Stimulated activated CD8-positive, alpha-beta memory T cell treated with anti-CD3 and anti-CD28 coated beads, Interleukin-4, amount 100 ng/mL, for 24 hours (primary cell): ENCODE measurements around the gene CCNY.

ENCODE experiments used
- DNase-seq: peaks from one replicate; pipeline ENCODE4 v3.0.0-alpha.2; 2020; ENCODE audit warnings: low read depth

CCNY gene

DNA sequence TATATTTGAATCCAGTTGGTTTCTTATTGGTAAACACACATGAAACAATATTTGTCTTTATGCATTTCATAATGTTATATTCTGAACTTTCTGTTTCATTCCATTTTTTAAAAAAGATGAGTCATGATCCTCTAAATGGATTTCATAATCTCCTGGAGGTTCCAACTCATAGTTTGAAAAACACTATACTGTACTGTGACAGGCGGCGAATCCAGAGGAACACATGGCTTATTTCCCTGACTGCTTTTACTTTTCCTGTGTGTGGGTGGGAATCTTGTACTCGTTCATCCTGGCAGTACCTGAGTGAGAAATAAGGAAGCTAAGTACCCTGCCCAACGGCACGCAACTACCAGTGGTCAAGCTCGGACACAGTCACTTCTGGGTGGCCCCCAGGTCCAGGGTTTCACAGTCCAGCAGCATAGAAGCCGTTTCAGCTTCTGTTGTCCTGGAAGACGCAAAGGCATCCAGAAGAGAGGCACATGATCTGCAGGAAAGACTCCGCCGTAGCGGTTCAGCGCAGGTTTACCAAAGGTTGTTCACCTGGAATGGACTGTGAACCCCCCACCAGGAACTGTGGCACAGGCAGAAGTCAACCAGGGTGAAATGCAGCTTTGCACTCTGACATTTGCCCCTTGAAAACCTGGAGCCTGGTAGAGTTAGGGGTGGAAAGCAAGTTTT, 117.7 kb downstream of the CCNY start:
- DNase-seq: no peak

DNA sequence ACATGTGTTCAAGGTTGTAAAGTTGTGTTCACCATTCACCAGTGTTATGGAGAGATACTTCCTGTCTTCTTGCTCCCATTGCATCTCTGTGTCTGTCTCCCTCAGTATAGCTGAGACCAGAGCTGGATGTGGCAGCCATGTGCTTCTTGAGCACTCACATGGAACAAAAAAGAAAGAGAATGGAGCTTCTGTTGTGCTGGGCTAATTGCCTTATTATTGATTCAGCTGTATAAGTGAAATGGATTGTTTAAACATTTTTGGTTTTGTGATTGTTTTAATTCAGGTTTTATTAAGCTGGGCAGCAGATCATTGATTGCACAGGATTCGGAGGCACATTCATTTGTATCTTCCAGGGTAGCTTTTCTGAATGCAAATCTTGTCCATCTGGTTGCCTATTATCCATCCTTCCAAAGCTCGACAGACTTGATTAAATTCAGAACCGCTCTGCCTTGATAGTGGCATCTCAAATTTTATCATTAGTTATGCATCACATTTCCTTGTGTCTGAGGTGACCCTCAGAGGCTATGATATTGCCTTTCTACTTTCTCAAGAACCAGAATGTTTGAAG, 119.9 kb downstream of the CCNY start:
- DNase-seq: no peak

DNA sequence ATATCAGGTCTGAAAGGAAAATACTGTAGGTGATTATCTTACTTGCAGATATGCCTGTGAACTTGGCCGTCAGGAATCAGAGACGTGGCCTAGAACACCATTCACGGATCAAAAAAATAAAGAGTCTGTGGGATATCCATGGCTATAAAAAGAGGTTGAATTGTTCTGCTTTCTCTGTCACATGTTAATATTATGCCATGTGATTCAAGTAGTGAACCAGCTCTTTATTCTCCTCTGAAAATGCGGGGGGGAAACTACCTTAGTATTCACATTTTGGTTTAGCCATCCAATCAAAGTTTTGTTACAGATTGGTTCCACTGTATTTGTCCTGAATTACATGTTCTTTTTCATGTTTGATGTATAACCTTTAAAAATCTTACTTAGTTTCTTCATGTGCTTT, 120.5 kb downstream of the CCNY start:
- DNase-seq: no peak

DNA sequence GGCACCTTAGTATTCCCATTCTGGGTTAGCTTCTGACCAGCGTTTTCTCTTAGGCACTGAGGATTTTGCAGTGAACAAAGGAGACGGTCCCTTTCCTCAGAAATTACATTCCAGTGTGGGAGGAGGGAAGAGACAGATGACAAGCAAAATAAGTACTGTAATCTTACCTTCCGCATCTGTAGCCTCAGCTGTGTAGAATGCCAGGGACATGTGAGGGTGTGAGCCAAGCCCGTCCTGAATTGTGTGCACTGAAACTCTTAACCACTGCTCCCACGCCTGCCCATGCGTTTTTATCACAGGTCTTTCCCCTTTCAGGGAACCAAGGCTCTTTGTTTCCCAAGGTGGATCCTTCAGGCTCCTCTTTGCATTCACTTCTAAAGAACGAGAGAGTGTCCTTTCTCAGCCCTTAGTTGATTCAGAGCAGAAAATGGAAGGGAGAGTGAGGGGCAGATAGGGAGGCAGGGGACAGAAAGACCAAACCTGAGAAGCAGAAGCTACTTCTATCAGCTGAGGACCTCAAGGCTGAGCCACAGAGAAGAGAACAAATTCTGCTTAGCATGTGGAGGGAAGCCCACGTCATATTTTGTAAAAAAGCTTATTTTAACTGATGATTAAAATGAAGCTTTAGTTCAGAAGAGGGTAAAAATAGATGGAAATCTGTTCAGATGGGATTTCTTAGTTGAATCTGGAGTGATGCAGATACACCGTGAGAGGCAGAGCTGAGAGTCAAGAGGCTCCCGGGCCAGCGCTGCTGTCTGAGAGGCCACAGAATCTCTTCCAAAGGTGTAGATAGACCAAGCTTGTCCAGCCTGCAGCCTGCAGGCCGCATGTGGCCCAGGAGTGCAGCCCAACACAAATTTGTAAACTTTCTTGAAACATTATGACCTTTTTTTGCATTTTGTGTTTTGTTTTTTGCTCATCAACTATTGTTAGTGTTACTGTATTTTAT, 122.5 kb downstream of the CCNY start:
- DNase-seq: no peak

DNA sequence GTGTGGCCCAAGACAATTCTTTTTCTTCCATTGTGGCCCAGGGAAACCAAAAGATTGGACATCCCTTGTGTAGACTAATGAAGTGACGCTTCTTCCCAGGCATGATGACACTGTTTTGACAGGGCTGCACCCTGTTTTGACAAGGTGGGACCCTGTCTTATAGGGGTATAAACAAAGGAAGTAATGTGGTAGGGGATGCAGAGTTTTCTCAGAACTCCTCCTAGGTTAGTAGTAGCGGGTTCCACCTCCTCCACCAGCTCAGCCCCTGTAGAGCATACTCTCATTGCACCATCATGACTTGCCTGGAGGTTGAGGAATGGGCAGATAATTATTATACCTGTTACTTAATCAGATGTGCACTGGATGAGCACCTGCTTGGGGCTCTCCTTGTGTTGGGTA, 123.1 kb downstream of the CCNY start:
- no peak for DNase-seq

DNA sequence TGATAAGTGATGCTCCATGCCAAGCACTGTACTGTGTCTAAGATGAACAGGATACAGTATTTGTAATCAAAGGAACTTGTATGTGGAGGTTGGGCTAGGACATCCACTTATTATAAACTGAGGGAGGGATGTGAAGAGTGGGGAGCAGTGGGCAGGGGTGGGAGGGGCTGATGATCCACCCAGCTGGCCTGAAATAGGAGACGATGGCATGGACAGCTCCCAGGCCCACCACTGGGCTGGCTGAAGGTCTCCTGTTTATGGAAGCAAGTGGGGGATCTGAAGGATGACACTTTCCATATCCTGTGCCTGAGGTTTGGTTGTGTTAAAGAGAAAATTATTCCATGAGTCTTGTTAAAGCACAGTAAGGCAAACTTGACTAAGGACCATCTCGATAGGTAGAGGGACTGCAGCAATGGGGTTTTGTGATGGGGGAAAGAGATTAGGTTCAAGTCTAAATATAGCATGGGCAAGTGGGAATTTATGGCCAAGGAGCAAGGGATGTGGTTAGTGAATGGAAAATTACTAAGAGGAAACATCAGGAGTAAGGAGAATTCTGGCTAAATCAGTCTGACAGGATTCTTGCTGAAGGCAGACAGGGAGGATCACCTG, 124.6 kb downstream of the CCNY start:
- no peak for DNase-seq

DNA sequence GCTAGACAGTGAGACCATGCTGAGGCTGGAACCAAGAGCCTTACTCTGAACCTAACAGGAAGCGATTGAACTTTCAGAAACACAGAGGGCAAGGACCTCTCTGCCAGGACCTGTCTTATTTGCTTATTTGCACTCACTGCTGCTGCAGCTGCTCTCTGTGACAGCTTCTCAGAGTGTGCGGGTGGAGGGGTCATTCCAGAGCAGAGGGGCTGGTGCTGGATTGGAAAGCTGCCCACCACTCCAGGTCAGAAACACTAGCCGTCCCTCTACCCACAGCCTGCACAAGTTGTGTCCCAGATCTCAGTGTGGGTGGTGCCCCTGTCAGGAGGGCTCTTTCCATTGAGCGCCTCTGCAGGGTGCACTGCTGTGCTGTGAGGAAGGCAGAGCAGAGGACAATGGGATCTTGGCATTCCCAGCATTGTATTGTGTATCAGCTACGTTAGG, 126.2 kb downstream of the CCNY start:
- DNase-seq: no peak

DNA sequence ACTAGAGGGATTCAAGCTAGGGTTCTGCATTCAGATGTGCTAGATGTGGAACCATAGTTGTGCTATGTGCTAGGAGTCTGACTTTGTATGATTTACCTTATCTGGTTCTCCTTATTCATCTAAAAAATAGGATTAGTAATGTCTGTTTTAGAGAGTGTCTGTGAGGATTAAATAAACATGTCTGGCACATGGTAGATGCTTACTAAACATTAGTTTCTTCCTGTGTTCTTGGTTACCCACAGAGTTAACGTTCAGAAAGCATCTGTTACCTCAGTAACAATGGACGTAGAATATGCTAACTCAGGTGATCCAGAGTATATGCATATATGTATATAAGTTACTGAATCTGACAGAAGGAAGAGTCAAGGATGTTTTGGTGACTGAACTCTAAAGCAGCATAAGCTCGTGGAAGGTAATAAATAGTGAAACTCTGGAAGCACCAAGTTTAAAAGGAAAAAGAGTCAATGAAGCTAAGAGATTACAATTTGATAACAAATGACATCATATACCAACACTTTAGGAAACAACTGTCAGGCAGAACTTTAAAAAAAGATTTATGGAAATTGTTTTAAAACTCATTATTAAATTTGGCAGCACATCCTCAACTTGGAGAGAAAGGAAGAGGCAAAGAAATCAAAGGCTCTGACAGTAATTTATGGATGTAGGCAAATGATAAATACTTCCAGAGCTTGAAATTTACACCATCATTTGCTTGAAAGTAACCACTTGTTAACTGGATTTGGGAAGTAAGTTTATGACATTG, 127.0 kb downstream of the CCNY start:
- no peak for DNase-seq

DNA sequence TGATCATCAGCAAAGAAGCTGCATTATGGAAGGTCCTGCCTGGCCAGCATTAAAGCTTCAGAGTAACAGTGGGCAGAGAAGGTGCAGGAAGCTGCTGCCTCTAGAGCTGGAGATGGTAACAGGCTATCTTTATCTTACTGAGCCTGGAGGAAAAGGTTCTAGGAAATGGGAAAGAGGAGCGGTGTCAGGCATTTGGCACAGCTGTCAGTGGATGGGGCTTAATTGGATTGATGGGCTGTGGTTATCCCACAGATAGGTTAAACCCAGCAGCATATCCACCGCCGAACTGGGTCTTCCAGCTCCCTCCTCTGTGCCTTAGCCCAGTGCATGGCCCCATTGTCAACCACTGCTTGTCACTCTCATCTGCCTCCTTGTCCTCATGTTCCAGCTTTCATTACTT, 127.6 kb downstream of the CCNY start:
- DNase-seq: no peak

DNA sequence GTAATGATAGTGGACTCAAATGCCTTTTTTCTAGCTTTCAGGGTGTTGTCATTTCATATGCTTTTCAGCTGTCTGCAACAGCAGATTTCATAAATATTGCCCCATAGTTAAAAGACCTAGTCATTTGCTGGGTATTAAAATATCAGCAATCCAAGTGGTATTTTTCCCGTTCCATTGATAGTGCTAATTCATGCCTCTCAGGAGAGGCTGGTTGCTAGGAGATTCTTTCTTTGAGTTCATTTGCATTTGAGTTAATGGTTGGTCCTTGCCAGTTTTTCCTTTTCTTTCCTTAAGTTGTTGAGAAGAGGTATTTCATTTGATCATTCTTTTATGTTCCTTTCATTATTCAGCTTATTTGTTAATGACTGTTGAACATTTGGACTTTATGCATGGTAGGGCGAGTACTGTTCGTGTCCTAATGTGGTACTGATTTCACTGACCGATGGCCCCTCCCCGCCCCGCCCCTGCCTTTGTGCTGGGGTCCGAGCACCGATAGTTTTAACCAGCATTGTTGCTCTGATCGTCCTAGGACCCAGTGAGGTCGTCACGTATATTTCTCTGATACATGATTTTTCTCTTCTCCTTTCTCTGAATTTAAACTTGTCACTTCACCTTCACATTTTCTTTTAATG, 128.6 kb downstream of the CCNY start:
- DNase-seq: no peak

DNA sequence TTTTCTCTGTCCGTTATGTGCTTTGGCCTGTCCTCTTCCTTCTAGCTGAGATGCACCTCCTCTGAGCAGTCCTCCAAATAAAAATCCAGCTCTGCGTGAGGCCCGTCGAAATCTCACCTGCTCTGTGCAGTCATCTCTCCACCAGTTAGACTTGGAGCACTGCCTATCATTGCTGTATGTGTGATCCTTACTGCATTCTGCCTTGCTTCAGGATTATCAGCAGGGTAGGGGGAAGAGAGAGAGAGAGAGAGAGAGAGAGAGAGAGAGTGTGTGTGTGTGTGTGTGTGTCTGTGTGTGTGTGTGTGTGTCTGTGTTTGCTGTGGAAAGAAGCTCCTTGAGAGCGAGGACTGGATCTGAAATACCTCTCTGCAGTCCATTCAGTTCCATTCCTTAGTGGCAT, 129.4 kb downstream of the CCNY start:
- no peak for DNase-seq

DNA sequence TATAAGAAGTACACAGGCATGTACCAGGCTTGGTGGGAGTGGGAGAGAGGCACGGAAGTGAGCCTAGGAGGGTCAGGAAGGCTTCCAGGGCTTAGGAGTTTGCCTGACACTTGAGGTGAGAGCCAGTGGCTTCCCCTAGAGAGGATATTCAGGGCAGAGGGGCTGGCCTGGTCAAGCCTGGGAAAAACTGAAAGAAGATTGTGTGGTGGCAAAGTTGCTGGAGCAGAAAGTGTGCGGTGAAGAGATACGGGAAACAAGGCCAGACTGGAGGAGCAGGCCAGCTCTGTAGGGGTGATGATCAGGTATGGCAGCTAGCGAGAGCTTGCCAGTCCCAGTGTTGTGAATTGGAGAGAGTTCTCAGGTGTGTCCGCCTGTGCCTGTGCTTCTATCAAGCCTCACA, 129.9 kb downstream of the CCNY start:
- no peak for DNase-seq

DNA sequence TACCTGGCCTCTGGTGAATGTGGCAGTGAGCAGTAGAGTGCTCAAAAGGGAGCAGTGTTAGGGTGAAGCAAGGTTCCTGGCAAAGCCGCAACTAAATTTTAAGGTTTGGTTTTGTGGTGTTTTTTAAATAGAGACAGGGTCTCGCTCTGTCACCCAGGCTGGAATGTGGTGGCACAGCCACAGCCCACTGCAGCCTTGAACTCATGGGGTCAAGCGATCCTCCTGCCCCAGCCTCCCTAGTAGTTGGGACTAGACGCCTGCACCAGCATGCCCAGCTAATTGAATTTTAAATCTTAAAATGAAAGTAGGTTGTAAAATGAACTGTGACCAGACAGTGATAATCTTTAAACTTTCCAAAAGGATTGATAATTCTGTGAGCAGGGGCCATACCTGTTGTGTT, 130.4 kb downstream of the CCNY start:
- no peak for DNase-seq

DNA sequence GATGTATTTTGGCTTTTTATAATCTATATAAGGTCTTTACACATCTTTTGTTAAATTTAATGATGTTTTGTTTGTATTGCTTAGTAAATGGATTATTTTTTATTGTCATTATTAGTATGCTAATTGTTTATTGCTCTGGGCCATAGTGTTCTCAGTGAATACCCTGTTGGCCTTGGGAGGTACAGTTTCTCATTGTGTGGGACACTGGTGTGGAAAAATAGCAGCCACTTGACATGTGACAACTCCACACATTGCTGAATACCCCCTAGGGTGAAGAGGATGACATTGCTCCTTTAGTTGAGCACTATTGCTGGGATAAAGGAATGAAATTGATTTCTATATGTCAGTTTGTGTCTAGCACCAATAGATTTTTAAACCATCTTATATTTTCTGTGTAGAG, 130.9 kb downstream of the CCNY start:
- no peak for DNase-seq

DNA sequence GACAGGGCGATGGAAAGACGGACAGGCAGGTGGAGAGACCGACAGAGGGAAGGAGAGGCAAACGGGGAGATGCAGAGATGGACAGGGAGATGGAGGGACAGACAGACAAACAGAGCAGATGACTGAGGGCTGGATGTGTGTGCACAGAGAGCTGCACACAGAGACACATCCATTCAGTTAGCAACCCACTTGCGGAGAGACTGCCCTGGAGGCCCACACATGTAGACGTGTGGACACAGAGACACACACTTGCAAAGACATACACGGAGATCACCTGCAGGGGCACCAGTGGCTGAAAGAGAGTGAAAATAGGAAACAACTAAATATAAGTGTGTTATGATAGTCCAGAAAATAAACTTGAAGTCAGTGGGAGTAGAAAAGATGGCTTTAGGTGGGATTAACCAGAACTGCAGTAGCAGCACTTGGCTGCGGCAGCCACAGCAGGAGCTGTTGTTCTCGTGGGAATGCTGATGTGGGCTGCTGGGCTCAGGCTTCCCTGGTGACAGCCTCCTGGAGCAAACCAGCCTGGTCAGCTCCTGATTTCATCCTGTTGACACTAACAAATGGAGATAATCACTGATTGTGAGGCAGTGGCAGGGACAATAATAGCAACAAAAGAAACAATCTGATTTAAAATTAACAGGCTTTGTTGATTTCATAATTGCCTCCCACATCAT, 134.1 kb downstream of the CCNY start:
- DNase-seq: no peak

DNA sequence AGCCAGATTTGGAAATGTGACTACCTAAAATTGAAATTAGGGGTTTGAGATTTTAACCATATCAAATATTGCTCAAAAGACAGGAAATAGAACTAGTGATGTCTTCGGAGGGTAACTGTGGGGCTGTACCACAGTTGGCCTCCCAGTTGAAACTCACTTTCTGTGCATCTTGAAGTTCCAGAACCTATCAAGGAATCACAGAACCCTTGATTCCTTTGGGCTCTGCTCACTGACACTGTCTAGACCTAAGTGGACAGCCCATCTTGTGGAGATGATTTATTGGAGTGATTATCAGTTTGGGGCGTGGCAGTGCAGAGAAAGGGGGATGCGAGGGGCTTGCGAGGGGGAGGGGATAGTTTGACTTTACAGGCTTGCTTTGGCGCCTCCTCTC, 134.6 kb downstream of the CCNY start:
- DNase-seq: no peak

DNA sequence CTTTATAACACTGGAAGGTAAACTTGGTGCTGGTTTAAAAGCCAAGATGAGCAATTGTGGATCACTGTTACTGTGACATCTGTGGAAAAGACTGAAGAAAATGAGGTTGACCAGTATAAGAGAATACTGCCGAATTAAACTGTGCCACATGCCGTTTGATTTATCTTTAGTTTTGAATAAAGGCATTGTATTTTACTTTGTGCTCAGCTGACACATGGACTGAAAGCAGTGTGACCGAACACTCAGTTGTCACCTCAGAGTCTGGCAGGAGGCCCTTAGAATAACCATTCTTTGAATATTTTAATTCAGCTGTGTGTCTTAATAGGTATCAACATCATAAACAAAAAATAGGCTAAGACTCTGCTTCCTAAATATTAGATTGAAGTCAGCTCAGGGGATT, 135.1 kb downstream of the CCNY start:
- DNase-seq: no peak

DNA sequence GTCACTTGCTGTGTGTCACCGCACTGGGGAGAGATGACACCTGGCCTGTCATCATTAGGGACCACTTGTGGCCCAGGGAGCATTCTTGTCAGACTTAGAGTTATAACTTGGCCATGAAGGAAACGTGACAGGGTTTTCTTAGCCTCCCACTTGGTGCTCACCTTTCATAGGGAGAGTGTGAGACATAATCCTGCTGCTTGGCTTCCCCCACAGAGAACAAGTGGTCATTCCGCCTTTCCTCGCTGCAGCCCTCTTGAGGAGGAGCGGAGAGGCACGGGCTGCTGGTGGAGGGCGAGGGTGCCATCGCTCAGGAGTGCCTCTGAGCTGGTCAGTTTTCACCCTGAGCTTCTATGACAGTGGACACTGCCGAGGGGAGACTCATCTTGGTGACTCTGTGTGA, 143.8 kb downstream of the CCNY start:
- no peak for DNase-seq

DNA sequence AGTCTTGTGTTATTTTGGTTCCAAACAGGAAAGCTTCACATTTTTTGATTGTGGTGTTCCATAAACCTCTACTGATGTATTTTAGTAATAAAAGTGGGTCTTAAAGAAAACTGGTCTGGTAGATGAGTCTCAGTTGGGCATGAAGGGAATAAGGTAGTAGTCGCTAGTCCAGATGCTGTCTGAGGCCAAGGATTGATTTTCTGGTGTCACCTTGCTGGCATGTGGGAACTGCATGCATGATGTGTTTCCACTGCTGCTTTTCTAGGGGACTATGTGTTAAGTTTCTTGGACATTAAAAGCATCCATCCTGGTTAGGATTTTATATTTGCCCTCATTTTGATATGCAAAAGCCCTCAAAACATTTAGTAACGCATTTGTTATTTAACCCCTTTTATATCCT, 145.1 kb downstream of the CCNY start:
- DNase-seq: no peak

DNA sequence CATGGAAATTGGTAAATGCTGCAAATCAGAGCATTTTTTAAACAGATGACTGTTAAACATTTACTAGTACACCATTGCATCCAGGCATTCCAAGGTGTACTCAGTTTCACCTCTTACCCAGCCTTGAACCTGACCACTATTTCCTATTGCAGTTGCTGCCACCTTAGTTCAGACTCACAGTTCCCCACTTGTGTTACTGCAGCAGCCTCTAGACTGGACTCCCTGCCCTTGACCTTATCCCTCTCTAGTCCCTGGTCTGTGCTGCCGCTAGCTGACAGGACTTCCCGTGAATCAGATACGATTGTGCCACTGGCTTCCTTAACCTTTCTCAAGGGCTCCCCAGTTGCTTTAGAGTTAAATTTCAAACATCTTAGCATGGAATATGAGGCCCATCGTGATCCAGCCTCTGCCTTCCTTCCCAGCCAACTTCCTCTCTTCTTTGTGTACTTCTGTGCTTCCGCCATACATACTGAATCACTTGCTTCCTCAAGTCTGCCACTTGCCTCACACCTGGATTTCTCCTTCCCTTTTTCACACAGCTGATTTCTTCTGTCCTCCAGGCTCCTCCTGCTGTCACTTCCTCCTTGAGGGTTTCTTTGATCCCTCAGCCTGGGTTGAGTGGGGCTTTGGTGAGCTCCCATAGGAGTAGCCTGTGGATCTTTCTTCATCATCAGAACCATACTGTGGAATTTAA, 150.1 kb downstream of the CCNY start:
- DNase-seq: no peak
